Liver (tissue), 2 donors: ENCODE data around the gene DNAL4.

Experiments used
- CTCF ChIP-seq: fragments of 150-350 bp; IDR thresholded peaks from 2 replicates; pipeline ENCODE4 v1.5.1; 2017; ENCODE audit warnings: improper control_type of control experiment, low read depth, low read length; ENCODE audit not compliant: missing input control
- ZBTB33 ChIP-seq: IDR thresholded peaks from 2 replicates; pipeline ENCODE4 v1.6.1; 2016; ENCODE audit warnings: antibody characterized with exemption
- donor health status: healthy.

- no peak for TF ChIP-seq ZBTB33
- TF ChIP-seq CTCF = no peak
These were observed 45.7 kb upstream of the DNAL4 start for GRCh38 chr22:38839686-38840085.
